Forelimb muscle (tissue), 1 donor: ENCODE results near the gene CHRM4. TPM values are rescaled to one million over a fixed set of nuclear protein-coding genes. Genes with fewer than 3 reads are reported as not detected.

Experiments used
- DNase-seq: peaks from one replicate; pipeline ENCODE4 v3.0.0-alpha.2; 2013; ENCODE audit warnings: low read depth
- polyA plus RNA-seq: library from polyadenylated mRNA; unstranded; fragments of 120-200 nt; gene quantifications from one replicate; pipeline ENCODE4 v1.2.1, GENCODE V29; 2013; ENCODE audit not compliant: insufficient read length

CHRM4 gene
- polyA plus RNA-seq, 1 donor, result 0.09 TPM

DNA sequence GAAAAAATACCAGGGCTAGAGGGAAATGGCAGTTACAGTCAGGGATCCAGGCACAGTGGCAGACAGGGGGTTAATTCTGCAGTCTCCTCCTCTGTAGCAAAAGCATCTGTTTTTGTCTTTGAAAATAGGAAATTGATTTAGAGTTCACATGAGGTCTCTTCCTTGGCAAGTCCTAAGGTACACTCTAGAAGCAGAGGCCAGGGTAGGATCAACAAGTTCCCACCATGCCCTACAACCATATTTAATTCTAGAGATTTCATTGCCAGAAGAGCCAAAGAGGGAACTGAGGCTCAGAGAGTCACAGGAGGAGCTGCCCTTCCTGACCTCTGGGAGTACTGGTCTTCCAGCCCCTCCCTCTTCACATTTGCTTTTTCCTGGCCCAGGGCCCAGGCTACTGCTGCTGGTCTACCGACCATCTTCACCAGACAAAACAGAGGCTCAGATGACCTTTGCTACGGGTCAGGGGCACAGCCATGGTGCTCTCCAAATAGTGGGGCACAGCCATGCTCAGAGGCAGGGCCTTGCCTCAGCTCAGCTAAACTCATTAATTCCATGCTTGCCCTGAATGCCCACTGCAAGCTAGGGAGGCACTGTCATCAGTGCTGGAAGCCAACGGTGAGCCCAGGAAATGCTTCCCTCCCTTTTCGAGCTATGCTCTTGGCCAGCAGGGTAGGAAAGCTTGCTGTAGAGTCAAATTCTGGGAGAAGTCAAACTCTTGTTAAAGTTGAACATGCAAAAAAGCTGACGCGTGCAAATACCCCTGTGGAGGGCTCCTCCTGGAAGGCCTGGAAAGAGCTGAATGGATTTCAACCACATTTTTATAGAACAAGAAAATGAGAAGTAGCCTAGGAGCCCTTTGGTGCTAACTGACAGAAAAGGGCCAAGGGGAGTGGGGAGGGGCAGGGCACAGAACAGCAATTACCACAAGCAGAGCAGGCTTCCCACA is 11.7 kb upstream of the CHRM4 start:
- DNase-seq, result no peak

DNA sequence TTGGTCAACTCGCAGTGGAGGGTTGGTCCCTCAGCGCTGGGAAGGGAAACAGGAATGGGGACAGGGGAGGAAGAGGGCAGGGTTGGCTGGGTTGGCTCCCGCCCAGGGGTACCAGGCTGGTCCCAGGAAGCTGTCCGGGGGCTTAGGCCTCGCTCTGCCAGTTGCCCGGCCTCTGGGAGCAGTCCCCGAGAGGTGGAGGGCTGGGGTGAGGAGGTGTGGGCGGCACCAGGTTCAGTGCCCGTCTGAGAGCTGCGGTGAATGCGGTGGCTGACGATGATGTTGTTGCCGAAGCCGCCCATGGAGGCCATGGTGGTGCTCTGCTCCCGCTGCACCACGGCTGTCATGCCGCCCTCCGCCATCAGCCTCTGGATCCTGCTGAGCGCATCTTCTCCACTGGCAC is 6.0 kb upstream of the CHRM4 start:
- DNase-seq, result no peak

DNA sequence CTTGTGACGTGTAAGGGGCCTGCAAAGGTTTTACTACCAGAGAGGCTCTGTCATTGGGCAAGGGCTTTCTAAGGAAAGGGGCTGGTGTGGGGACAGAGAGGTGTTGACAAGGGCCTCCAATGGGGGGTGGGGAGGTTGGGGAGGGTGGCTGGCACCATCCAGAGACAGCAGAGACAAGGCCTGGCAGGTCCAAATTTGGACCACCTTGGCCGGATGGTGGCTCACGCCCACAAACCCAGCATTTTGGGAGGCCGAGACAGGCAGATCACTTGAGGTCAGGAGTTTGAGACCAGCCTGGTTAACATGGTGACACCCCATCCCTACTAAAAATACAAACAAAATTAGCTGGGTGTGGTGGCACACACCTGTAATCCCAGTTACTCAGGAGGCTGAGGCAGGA is 2.2 kb upstream of the CHRM4 start:
- no peak for DNase-seq

DNA sequence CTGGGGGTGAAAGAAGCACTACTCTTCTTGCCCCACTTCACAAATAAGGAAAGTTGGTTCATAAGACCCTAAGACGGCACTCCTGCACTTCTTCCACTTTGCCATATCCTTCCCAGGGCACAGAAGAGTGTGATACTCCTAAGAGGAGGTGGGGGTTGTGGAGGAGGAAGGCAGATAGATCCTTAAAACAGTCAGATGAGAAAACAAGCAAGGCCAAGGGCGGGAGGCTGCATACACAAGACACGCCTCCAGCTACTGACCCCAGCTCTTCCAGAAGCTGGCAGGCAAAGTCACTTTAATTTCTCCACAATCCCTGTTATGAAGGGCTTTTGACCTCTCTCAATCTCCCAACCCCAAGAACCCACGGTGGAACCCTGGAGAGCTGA is 1.6 kb upstream of the CHRM4 start:
- DNase-seq, result no peak

DNA sequence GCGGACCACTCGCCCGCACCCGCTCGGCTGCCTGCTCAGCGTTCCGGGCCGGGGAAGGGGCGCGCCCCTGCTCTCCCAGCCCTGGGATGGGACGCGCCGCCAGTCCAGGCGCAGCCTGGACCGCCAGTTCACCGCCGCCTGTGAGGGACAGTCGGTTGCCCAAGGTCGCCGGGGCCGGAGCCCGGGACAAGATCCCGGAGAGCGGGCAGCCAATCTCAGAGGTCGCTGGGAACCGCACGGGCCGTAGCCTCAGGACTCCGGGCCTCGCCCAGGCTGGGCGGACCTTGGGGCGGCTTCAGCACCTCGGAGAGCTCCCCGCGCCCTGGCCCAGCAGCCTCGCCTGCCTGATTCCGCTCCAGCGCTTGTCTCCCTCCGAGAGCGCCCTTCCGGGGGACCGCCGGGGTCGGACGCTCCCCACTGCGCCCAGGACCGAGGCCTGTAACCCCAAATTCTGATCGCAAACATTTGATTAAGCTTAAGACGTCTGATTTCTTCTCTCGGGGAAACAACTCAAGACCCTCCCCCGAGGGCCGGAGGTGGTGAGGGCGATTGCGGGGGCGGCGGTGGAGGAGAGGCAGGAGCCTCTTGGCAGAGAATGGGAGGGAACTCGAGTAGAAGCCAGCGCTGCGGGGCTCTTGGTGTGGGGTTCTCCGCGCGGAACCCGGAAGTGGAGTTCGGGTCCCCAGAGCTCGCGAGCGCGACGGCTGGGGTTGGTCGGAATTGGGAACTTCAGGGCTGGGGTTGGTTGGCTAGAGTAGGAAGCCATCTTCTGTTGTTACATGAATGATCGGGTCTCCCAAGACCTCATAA is 1.1 kb upstream of the CHRM4 start:
- peak; percentile 39 for DNase-seq

DNA sequence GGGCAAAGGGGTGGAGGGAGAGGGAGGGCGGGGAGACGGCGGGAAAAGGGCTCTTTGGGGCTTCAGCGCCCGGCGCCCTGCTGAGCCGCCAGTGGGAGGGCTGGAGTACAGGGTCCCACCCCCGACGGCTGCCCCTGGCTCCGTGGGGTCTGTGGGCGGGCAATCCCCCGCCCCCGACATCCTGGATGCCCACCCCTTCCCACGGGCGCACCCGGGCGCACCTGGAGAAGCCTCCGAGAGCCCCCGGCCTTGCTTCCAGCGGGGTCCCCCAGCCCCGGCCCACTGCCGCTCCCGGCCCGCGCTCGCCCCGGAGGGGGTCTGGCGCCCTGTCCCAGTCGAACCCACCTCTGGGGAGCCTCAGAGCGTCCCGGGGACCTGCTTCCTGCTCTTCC is 394 bp downstream of the CHRM4 start:
- DNase-seq, result no peak

DNA sequence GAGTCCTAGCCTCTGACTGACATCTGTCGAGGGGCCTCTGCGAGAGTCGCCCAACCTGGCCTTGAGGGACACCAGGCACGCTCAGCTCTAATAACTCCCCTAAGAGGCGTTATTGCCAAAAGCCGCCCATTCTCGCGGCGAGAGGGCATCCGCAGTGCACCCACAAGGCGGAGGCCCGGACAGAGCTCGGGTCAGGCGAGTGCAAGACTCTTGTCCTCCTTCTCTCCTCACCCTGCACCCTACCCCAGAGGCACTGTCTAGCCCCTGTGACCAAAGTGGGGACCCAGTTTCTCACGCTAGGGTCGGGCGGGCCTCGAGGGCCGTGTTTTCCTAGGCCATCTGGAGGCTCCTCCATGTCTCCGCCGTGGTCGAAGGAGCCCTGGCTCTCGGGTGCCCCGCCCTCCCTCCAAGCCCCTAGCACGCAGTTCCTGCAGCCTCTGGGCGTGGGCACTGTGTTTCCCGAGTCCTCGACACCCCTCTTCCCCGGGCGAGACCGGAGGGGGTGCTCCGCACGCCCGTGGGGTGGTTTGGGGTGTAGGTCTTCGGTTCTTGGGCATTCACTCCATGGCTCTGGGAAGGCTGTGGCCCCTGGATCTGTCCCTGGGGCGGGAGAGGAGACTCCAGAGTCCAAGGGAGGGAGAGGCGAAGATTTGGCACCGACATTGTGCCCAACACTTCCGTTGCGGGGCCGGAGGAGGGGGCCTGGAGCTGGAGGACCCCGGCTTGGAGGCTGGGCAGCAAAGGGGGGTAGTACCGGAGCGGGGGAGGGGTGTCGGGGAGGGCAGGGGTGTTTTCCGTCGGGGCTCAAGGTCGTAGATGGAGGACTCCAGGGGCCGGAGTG is 1.0 kb downstream of the CHRM4 start:
- no peak for DNase-seq

DNA sequence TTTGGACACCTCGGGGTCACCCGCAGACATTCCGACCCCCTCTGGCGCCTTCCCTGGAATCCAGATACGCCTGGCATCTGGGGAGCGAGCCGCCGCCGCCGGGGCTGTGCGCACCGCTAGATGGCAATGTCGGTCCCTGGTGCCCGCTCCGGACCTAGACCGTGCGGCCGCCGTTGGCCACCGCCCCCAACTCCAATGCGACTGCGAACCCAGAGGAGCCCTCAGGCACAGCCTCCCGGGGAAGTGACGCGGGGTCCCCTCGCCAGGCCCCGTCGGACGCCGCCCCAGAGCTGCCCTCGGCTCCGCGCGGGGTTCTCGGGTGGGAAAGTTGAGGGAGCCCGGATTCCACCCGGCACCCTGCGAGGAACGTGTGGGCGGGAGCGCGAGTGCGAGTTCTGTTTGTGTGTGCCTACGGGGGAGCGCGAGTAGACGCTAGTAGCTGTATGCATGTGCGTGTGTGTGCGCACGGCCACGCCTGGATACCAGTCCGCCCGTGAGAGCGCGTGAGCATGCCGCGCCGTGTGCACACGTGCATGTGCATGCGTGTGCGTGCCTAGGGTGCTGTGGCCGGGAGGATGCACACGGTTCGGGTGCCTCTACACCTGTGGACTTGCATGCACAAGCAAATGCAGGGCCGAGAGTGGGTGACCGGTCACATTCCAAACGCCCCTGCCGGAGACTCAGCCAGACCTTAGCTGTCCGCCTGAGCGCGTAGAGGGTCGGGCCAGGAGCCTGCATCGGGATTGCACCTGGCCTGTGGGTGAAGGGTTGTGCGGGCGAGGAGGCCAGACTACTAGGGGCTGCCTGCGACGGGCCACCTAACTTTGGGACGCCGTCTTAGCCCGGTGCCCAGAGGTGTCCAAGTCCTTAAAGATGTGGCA is 1.9 kb downstream of the CHRM4 start:
- DNase-seq, result no peak

DNA sequence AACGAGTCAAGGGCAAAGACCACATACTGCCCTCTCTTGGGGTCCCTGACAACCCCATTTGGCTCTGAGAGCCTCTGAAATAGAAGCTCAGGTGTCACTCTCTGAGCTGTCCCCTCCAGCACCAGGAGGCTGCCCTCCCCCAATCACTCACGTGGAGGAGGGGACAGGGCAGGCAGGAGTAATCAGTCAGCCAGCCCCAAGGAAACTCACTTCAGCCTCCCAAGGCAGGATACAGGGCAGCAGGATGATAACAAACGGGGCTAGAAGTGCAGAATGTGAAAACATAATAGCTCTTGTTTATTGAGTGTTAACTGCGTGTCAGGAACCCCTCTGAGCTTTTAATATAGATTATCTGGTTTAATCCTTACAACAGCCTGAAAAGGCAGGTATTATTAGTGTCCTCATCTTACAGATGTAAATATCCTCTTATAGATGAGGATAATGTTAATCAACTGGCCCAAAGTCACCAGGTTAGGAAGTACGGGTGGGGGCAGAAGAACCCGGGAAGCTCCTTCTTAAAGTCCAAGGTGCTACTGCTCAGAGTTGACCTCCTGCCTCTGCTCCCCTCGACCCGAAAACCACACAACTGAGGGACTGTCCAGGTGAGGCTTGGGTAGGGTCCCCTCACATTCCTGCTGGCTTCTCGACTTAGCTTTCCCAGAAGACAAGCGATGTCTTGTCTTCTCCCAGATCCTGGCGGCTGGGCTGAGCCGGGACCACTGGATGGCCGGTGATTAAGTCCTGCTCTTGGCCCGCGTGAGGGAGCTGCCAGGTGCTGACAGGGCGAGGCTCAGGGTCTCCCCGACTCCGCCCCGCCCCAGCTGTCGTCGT is 2.7 kb downstream of the CHRM4 start:
- DNase-seq, result no peak

DNA sequence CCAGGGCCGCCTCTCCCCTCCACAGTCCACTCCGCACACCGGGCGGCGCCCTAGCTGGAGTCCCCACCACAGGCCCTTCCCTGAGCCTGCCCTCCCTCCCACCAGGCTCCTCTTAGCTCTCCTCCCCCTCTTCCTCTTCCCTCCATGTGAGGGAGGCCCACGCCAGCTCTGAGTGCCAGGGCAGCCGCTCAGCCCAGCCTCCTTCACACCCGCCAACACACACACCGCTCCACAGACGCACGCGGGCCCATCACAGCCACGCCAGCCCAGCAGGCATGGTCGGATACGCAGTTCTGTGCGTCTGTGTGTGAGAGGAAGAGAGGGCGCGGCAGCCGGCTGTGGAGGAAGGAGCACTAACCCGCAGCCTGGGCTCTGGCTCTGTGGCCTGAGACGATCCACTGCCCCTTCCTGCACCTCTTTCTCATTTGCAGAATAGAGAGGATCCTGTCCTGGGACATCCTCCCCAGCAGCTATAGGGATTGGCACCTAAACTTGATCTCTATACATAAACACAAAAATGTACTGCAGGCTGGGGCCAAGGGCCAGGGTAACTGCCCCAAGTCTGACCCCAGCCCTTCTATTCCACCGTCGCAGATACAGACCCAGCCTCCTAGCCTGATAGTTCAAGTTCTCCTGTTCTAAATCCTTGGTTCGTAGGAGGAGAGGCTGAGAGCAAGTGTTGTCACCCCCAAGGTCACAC is 3.5 kb downstream of the CHRM4 start:
- no peak for DNase-seq

DNA sequence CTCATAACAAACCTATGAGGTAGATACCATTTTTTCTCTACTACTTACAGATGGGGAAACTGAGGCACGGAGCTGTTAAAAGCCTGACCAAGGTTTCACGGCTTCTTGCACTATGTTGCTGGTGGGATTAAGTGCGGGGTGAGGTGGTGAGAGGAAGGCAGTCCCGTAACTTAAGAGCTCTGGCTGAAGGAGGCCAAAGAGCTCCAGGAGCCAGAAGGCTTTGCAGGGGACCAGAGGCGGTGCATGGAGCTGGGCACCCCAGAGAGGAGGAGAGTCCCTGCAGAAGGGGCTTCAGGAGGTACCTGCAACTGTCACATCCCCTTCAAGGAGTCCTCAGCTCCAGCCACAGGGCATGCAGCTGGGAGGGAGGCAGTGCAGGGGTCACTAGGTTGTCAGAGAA is 4.1 kb downstream of the CHRM4 start:
- no peak for DNase-seq

DNA sequence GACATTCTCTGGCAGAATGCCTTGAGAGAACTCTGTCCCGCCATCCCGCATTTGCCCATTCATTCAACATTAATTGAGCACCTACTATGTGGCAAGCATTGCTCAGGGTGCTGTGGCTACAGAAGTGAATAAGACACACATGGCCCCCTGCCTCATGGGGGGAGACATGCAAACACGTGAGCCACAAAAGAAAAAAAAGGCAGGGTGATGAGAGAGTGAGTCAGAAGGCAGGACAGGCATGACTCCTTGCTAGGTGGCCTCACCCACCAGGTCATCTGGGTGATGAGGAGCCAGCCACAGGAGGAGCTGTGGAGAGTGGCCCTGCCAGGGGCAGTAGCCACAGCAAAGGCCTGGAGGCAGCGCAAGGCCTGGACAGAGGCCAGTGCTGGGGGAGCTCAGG is 4.9 kb downstream of the CHRM4 start:
- no peak for DNase-seq

DNA sequence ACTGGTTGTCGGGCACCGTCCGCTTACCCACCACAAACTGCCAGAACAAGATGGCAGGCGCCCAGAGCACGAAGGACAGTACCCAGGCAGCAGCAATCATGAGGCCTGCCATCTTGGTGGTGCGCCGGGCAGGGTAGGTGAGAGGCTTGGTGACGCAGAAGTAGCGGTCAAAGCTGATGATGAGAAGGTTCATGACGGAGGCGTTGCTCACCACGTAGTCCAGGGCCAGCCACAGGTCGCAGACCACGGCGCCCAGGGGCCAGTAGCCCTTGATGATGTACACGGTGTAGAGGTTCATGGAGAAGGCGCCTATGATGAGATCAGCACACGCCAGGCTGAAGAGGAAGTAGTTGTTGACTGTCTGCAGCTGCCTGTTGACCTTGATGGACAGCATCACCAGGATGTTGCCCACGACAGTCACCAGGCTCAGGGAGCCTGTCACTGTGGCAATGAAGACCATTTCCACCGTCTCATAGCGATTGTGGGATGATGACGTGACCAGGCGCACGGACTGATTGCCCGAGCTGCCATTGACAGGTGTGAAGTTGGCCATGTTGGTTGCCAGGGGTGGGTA is 5.5 kb downstream of the CHRM4 start:
- no peak for DNase-seq

DNA sequence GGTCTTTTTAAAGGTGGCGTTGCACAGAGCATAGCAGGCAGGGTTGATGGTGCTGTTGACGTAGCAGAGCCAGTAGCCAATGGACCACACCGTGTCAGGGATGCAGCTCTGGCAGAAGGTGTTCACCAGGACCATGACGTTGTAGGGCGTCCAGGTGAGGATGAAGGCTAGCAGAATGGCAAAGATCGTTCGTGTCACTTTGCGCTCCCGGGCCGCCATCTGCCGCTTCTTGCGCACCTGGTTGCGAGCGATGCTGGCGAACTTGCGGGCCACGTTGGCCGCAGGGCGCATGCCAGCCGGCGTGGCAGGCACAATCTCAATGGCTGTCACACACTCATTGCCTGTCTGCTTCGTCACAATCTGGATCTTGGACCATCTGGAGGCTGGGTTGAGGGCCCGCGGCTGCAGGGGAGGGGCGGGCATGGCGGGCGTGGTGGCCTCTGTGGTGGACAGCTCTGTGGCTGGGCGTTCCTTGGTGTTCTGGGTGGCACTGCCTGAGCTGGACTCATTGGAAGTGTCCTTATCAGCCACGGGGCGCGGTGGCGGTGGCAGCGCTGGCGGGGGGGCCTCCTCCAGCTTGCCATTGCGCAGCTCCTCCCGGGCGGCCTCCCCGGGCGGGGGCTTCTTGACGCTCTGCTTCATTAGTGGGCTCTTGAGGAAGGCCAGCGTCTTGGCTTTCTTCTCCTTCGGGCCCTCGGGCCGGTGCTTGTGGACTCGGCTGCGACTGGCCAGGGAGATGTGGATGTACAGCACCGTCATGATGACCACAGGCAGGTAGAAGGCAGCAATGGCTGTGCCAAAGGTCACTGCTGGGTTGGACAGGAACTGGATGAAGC is 6.2 kb downstream of the CHRM4 start:
- no peak for DNase-seq

DNA sequence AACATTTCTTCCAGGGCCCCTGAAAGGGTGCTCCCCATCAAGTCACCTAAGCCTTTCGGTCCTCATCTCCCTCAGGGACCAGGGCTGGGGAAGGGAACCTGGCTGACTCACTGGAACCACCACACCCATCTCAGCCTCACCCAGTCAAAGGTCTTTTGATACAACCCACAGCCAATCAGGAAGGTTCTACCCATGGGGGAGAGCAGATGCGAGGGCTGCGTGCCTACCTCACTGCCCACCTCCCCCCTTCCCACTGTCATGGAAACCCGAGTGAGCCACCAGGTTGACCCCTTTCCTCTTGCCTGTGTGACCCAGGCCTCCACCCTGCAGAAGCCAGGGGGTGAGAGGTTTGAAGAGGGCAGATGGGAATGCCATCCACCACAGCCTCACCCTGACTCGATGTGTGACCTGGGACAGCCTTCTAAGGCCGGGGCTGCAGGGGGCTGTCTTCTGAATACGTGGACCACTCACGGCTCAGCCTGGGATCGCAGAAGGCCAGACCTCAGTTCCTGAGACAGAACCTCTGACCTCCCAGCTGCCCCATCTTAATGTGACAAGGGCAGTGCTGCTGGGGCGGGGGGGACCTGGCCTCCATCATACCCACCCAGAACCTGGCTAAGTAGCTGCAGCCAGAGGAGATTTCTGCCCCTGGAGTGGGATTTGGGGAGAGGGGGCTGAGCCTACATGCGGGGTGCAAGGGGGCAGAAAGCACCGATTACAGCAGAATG is 7.4 kb downstream of the CHRM4 start:
- DNase-seq, result no peak

DNA sequence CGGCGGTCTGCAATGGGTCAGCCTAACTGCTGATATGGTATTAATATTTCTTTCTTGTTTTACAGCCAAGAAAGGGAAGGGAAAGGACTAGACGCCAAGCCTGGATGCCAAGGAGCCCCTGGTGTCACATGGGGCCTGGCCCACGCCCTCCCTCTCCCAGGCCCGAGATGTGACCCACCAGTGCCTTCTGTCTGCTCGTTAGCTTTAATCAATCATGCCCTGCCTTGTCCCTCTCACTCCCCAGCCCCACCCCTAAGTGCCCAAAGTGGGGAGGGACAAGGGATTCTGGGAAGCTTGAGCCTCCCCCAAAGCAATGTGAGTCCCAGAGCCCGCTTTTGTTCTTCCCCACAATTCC is 8.2 kb downstream of the CHRM4 start:
- no peak for DNase-seq

DNA sequence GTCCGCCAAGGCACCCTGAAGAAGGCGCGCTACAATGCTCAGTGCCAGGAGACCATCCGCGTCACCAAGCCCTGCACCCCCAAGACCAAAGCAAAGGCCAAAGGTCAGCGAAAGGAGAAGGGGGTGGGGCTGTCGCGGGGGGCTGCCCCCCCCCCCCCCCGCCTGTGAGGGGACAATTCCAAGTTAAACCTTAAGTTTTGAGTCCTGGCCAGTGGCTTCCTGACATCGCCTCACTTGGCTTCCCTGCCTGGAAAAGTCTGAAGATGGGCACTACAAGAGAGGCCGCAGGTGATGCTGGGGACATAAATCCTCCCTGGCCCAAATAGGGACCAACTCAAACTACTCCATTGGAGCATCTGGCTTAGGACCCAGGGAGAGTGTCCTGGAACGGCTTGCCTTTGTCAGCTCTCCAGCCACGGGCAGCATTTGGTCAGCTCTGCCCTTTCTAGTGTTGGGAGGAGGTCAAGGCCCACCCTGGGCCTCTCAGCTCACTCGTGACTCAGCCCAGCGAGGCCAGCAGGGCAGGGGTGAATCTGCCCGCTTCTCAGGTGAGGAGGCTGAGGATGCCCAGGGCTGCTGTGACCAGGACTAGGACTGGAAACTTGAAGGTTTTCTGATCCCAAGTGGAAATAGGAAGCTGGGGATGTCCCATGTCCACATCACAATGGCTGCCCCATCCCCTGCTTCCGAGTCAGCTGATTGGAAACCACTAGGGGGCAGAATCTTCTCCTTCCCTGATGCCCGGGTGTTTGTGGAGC is 8.8 kb downstream of the CHRM4 start:
- DNase-seq, result no peak
